Endothelial cell (in vitro differentiated cells): ENCODE measurements around the gene TRIO. TPM values are rescaled to one million over a fixed set of nuclear protein-coding genes. Genes with fewer than 3 reads are reported as not detected.

ENCODE experiments used
- DNase-seq: peaks from one replicate; pipeline ENCODE4 v3.0.0; 2021; ENCODE audit warnings: low spot score
- H3K27ac Mint-ChIP-seq: one replicate; pipeline ENCODE4 v1.8.0; 2021; ENCODE audit warnings: mixed read lengths, inconsistent platforms; ENCODE audit not compliant: unreplicated experiment
- H3K27me3 Mint-ChIP-seq: one replicate; pipeline ENCODE4 v1.8.0; 2021; ENCODE audit warnings: mild to moderate bottlenecking, moderate library complexity, mixed read lengths, inconsistent platforms; ENCODE audit not compliant: unreplicated experiment
- H3K36me3 Mint-ChIP-seq: one replicate; pipeline ENCODE4 v1.8.0; 2021; ENCODE audit warnings: mild to moderate bottlenecking, low read depth, mixed read lengths, inconsistent platforms; ENCODE audit not compliant: unreplicated experiment
- H3K4me1 Mint-ChIP-seq: one replicate; pipeline ENCODE4 v1.8.0; 2021; ENCODE audit warnings: mild to moderate bottlenecking, mixed read lengths, inconsistent platforms; ENCODE audit not compliant: unreplicated experiment
- H3K4me3 Mint-ChIP-seq: one replicate; pipeline ENCODE4 v1.8.0; 2021; ENCODE audit warnings: mild to moderate bottlenecking, mixed read lengths, inconsistent platforms; ENCODE audit not compliant: unreplicated experiment
- H3K9me3 Mint-ChIP-seq: one replicate; pipeline ENCODE4 v1.8.0; 2021; ENCODE audit warnings: mixed read lengths, inconsistent platforms; ENCODE audit not compliant: unreplicated experiment
- total RNA-seq: library from RNA; stranded (reverse); fragmentation: NEBNext Ultra II Directional; extraction: Animal tissue kit (Norgen Biotek cat#: 25700); gene quantifications from one replicate; pipeline ENCODE4 v1.2.1, GENCODE V29; 2021; ENCODE audit not compliant: unreplicated experiment
- TF ChIP-seq, protein P1 (sequence below): fragments of 200-600 bp; sonication (generic); IDR thresholded peaks from one replicate; pipeline ENCODE4 v1.5.0; 2021; ENCODE audit warnings: antibody characterized with exemption; ENCODE audit not compliant: unreplicated experiment

Gene TRIO
- total RNA-seq, 1 donor from 2014 or later, result 229 TPM

GRCh38 chr5:14229181-14229580, 86.0 kb downstream of the TRIO start:
- TF ChIP-seq, protein P1, sequence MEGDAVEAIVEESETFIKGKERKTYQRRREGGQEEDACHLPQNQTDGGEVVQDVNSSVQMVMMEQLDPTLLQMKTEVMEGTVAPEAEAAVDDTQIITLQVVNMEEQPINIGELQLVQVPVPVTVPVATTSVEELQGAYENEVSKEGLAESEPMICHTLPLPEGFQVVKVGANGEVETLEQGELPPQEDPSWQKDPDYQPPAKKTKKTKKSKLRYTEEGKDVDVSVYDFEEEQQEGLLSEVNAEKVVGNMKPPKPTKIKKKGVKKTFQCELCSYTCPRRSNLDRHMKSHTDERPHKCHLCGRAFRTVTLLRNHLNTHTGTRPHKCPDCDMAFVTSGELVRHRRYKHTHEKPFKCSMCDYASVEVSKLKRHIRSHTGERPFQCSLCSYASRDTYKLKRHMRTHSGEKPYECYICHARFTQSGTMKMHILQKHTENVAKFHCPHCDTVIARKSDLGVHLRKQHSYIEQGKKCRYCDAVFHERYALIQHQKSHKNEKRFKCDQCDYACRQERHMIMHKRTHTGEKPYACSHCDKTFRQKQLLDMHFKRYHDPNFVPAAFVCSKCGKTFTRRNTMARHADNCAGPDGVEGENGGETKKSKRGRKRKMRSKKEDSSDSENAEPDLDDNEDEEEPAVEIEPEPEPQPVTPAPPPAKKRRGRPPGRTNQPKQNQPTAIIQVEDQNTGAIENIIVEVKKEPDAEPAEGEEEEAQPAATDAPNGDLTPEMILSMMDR, result no peak
- H3K27ac Mint-ChIP-seq, result no peak overlapping the region
- H3K4me3 Mint-ChIP-seq, result no peak overlapping the region

DNA sequence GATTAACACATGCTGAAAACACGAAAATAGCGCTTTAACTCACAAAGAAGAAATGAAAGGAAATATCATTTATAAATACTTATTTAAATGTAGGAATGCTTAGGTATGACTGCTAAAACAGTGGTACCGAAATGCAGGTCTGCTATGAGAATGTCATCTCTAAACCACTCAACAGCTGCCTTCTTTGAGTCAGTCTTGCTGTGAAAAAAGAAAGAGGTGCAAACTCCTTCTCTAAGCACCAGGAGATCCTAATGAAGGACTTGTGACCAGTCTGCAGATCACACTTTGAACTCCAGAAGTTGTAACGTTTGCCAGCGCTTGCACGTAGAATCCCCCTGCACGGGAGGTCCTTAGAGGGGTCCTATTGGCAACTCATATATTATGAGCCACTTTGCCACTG, 86.6 kb downstream of the TRIO start:
- Mint-ChIP-seq H3K9me3 (no peaks in the 10 kb centered on the region), H3K27ac (no peak overlapping the region), H3K27me3 (peaks cover 2% of the 10 kb centered on the region), H3K4me3 (no peak overlapping the region), H3K36me3 (no peaks in the 10 kb centered on the region), H3K4me1 (peaks cover 85% of the 10 kb centered on the region)
- DNase-seq, result no peak
- TF ChIP-seq, protein P1, result no peak

More at GRCh38 chr5:14229181-14229580, 86.0 kb downstream of the TRIO start:
- no peak for DNase-seq
- Mint-ChIP-seq H3K9me3 (no peaks in the 10 kb centered on the region), H3K4me1 (peaks cover 87% of the 10 kb centered on the region), H3K36me3 (no peaks in the 10 kb centered on the region), H3K27me3 (peaks cover 2% of the 10 kb centered on the region)

- Mint-ChIP-seq H3K9me3 (no peaks in the 10 kb centered on the region), H3K27ac (peak overlapping the region; percentile 59), H3K27me3 (peaks cover 2% of the 10 kb centered on the region), H3K36me3 (no peaks in the 10 kb centered on the region), H3K4me3 (no peak overlapping the region), H3K4me1 (peaks cover 76% of the 10 kb centered on the region)
- TF ChIP-seq, protein P1, result no peak
- DNase-seq, result no peak
Measured at GRCh38 chr5:14231156-14231555, 88.0 kb downstream of the TRIO start.

DNA sequence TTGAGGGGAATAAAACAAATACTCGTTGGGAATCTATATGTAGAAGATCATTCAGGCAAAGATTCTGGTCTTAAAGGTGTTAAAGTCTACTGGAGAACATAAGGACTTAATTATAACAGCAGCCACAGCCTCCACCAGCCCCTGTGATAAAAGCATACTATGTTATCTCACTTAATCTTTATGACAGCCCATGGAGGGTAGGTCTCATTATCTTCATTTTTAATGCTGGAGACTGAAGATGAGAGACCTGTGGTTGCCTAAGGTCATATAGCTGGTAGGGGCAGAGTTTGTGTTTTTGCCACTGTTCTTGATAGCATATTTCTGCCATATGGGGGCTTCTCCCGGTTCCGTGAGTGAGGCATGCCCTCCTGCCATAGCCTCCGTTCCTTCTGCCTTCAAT, 88.7 kb downstream of the TRIO start:
- no peak overlapping the region for H3K4me3 Mint-ChIP-seq
- DNase-seq, result no peak
- H3K9me3 Mint-ChIP-seq, result no peaks in the 10 kb centered on the region
- H3K27ac Mint-ChIP-seq, result peak overlapping the region; percentile 12
- peaks cover 2% of the 10 kb centered on the region for H3K27me3 Mint-ChIP-seq
- no peaks in the 10 kb centered on the region for H3K36me3 Mint-ChIP-seq
- TF ChIP-seq, protein P1, result no peak
- H3K4me1 Mint-ChIP-seq, result peaks cover 69% of the 10 kb centered on the region

DNA sequence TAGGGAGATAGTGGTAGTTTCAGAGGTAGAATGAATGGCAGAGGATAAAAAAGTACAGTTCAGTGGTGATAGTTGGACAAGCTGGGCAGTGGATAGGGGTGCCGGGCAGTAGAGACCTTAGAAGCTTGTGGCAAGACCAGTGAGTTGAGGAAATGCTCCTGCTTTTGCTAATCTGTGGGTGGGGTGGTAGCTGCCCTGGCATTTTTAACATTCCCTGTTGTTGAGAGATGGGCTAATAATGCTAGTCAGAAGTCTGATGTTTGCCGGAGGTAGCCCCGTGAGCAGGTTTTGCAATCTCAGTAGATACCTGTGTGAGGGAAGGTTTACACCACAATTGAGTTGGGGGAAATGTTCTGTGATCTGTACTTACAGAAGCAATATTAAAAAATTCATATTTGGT, 91.1 kb downstream of the TRIO start:
- Mint-ChIP-seq H3K27me3 (peaks cover 2% of the 10 kb centered on the region), H3K27ac (no peak overlapping the region), H3K4me3 (no peak overlapping the region), H3K9me3 (no peaks in the 10 kb centered on the region), H3K36me3 (no peaks in the 10 kb centered on the region), H3K4me1 (peaks cover 60% of the 10 kb centered on the region)
- no peak for DNase-seq
- TF ChIP-seq, protein P1, result no peak
